Kidney epithelial cell (primary cell): ENCODE measurements around the gene PTF1A. TPM values are rescaled to one million over a fixed set of nuclear protein-coding genes. Genes with fewer than 3 reads are reported as not detected.

ENCODE experiments used
- DNase-seq: peaks from one replicate; pipeline ENCODE4 v3.0.0-alpha.2; 2010; ENCODE audit warnings: low read depth
- H3K27me3 ChIP-seq: 2 replicates; pipeline ENCODE4 v1.6.0; 2011; ENCODE audit warnings: low read length; ENCODE audit not compliant: control insufficient read depth, insufficient read depth
- H3K36me3 ChIP-seq: 2 replicates; pipeline ENCODE4 v1.5.1; 2011; ENCODE audit warnings: low read length; ENCODE audit not compliant: control insufficient read depth, insufficient read depth
- H3K4me3 ChIP-seq: 2 replicates; pipeline ENCODE4 v1.5.1; 2011; ENCODE audit warnings: low read depth, mild to moderate bottlenecking, control low read depth, low read length
- total RNA-seq: library from RNA; depleted of rRNA; stranded (reverse); fragments of >200 nt; gene quantifications from 2 replicates; pipeline ENCODE4 v1.2.3, GENCODE V29; 2015
- TF ChIP-seq, protein P1 (sequence below): IDR thresholded peaks from 2 replicates; pipeline ENCODE4 v1.5.1; 2011; ENCODE audit warnings: mild to moderate bottlenecking, moderate library complexity, low read length, control low read depth, inconsistent platforms; ENCODE audit not compliant: insufficient read depth, poor library complexity, severe bottlenecking

PTF1A gene, protein sequence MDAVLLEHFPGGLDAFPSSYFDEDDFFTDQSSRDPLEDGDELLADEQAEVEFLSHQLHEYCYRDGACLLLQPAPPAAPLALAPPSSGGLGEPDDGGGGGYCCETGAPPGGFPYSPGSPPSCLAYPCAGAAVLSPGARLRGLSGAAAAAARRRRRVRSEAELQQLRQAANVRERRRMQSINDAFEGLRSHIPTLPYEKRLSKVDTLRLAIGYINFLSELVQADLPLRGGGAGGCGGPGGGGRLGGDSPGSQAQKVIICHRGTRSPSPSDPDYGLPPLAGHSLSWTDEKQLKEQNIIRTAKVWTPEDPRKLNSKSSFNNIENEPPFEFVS
- total RNA-seq, result not detected in 2 replicates

- Histone ChIP-seq H3K4me3 (no peak within 1 kb of the TSS), H3K27me3 (peaks cover 70% of the 10 kb centered on the region), H3K36me3 (no peaks in the 10 kb centered on the region)
- TF ChIP-seq, protein P1, sequence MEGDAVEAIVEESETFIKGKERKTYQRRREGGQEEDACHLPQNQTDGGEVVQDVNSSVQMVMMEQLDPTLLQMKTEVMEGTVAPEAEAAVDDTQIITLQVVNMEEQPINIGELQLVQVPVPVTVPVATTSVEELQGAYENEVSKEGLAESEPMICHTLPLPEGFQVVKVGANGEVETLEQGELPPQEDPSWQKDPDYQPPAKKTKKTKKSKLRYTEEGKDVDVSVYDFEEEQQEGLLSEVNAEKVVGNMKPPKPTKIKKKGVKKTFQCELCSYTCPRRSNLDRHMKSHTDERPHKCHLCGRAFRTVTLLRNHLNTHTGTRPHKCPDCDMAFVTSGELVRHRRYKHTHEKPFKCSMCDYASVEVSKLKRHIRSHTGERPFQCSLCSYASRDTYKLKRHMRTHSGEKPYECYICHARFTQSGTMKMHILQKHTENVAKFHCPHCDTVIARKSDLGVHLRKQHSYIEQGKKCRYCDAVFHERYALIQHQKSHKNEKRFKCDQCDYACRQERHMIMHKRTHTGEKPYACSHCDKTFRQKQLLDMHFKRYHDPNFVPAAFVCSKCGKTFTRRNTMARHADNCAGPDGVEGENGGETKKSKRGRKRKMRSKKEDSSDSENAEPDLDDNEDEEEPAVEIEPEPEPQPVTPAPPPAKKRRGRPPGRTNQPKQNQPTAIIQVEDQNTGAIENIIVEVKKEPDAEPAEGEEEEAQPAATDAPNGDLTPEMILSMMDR, result no peak
- DNase-seq, result no peak
Measured at GRCh38 chr10:23191764-23192711, at the start of gene PTF1A. Gene PTF1A (plus strand): TSS chr10:23192312. CDS start chr10:23192531, 219 bp downstream.

DNA sequence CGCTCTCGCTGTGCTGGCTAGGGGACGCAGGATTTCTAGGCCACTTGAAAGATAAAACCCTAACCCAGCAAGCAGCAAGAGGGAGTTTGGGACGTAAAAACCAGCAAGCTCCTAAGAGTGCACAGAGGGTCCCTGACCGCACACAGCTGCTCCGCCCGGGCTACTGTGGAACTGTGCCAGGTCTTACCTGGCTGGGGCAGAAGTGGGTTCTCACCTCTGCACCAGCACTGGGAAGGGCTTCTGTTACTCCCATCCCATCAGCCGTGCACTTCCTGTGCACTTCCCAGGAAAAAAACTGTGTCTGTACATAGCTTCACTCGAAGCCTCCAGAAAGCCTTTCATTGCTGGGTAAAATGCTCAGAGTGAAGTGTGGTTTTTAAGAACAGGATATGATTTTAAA is 45.9 kb upstream of the PTF1A start:
- no peak for DNase-seq
- Histone ChIP-seq H3K27me3 (peaks cover 3% of the 10 kb centered on the region), H3K4me3 (no peak overlapping the region), H3K36me3 (no peaks in the 10 kb centered on the region)
- TF ChIP-seq, protein P1, result no peak

GRCh38 chr10:23147035-23147434 is 45.1 kb upstream of the PTF1A start:
- DNase-seq, result no peak
- TF ChIP-seq, protein P1, result no peak
- peaks cover 3% of the 10 kb centered on the region for H3K27me3 ChIP-seq
- no peaks in the 10 kb centered on the region for H3K36me3 ChIP-seq
- H3K4me3 ChIP-seq, result no peak overlapping the region

DNA sequence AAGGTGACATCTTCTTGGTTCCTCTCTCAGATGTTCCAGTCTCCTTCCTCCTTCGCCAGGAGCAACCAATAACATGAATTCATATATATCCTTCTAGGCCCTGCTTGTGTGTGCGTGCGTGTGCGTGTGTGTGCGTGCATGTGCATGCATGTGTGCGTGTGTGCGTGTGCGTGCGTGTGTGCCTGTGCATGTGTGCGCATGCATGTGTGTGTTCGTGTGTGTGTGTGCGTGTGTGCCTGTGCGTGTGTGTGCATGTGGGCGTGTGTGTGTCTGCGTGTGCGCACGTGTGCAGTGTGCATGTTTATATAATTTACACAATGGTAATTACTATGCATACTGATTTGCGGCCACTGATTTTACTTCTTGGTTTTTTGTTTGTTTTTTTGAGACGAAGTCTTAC is 43.9 kb upstream of the PTF1A start:
- no peak for DNase-seq
- H3K4me3 ChIP-seq, result no peak overlapping the region
- H3K27me3 ChIP-seq, result peaks cover 3% of the 10 kb centered on the region
- TF ChIP-seq, protein P1, result no peak
- H3K36me3 ChIP-seq, result no peaks in the 10 kb centered on the region

- no peak for DNase-seq
- peaks cover 5% of the 10 kb centered on the region for H3K27me3 ChIP-seq
- no peak overlapping the region for H3K4me3 ChIP-seq
- TF ChIP-seq, protein P1, result no peak
- H3K36me3 ChIP-seq, result no peaks in the 10 kb centered on the region
Measured at GRCh38 chr10:23150091-23150490, 42.0 kb upstream of the PTF1A start.
